ENCODE data around the gene LOX.

DNA sequence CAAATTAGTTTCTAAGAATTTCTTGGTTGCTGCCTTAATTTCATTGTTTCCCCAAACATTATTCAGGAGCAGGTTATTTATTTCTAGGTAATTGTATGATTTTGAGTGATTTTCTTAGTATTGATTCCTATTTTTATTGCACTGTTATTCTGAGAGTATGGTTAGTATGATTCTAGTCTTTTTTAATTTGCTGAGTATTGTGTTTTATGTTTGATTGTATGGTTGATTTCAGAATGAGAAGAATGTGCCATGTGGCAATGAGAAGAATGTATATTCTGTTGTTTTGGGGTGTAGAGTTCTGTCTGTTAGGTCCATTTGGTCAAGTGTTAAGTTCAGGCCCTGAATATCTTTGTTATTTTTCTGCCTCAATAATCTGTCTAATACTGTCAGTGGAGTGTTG, 27.1 kb downstream of the LOX start:
- TF ChIP-seq CTCF (IDR thresholded peaks at IDR 0.05) (no peak), POLR2A (IDR thresholded peaks at IDR 0.05) (no peak)

Measured in testis (tissue), 2 donors.